ENCODE measurements around the gene ICAM4. TPM values are rescaled to one million over a fixed set of nuclear protein-coding genes. Genes with fewer than 3 reads are reported as not detected.

Gene ICAM4
- total and polyA plus RNA-seq, 2 donors (not counting 3 experiments of a cell fraction or from before 2014, with no cell fraction given) = 0.44 to 0.49 TPM

DNA sequence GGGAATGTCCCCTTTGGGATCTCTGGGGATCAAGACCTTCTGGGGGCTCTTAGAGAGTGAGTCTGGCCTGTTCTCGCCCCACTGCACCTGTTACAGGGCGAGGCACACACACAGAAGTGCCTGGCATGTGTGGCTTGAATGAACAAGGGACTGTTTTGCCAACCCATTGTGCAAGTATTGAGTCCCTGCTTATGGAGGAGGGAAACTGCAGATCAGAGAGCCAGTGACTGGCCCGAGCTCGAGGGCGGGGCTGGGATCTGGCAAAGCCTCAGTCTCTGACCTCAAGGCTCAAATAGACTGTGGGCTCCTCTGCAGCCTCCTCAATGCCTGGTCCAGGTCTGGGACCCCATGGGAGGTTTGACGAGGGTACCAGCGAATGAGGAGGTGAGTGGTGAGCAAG lies 41.0 kb downstream of the ICAM4 start:
- peaks cover 24% of the 10 kb centered on the region for H3K79me2 ChIP-seq (ENCODE audit: control insufficient read depth, insufficient read depth, low read length)
- DNase-seq (ENCODE audit: low read depth, low spot score) (no peak), FAIRE-seq (no peak)
- no peak overlapping the region for H3K4me2 ChIP-seq (ENCODE audit: insufficient read depth, low read length)
- POLR2A ChIA-PET = no interaction called here
- peaks cover 6% of the 10 kb centered on the region for H3K4me1 ChIP-seq (ENCODE audit: control insufficient read depth, extremely low read depth, insufficient read depth, low read length)
- H3K4me3 ChIP-seq (replicated peaks in 1 of 3; ENCODE audit: insufficient read depth in 1 of 3, low read depth in 1 of 3, low read length in 3 of 3) = no peak overlapping the region
- dilution Hi-C loops (cut with MboI; ENCODE audit: extremely low pct_ligation_motif_present, low sequenced_read_pairs) (no loop called here), intact Hi-C loops (cut with micrococcal nuclease) (no loop called here)
- CTCF ChIA-PET = interaction anchor here (1.5 kb wide), 1 partner anchor 58 kb away, joined by 3 read pairs; no protein-coding TSS in a partner anchor
- H3K36me3 ChIP-seq (ENCODE audit: control insufficient read depth in 2 of 2, extremely low read depth in 1 of 2, insufficient read depth in 2 of 2, low read length in 2 of 2) = peaks cover 9 to 39% of the 10 kb centered on the region in 2 experiments
- H4K20me1 ChIP-seq (replicated peaks; ENCODE audit: control insufficient read depth, extremely low read depth, insufficient read depth, low read length) = no peaks in the 10 kb centered on the region
- no peaks in the 10 kb centered on the region for H3K27me3 ChIP-seq (ENCODE audit: control insufficient read depth in 2 of 2, insufficient read depth in 2 of 2, low read length in 2 of 2)
- no peak overlapping the region for H3K27ac ChIP-seq (ENCODE audit: insufficient read depth, low read depth, low read length)
- no peak overlapping the region for H3K9ac ChIP-seq (replicated peaks; ENCODE audit: extremely low read depth, insufficient read depth, low read length)
- H2AFZ ChIP-seq (ENCODE audit: low read depth, low read length) = no peak overlapping the region
- no TSS peak for BruUV-seq (replicated peaks)
- no peaks in the 10 kb centered on the region for H3K9me1 ChIP-seq (replicated peaks; ENCODE audit: control insufficient read depth, extremely low read depth, insufficient read depth, low read length)
- H3K9me3 ChIP-seq (replicated peaks; ENCODE audit: control insufficient read depth, insufficient read depth, low read length) = no peaks in the 10 kb centered on the region
- TF ChIP-seq JUN (IDR thresholded peaks at IDR 0.05; ENCODE audit: borderline replicate concordance, insufficient read depth, insufficient read length, low read depth) = no peak
- no peak for TF ChIP-seq POLR2AphosphoS5 (IDR thresholded peaks at IDR 0.05; ENCODE audit: insufficient read depth, low read depth, low read length)
- no peak for TF ChIP-seq GATA2 (IDR thresholded peaks at IDR 0.05; ENCODE audit: insufficient read depth, insufficient read length, low read depth, low read length)
- no peak for TF ChIP-seq POLR2A (IDR thresholded peaks at IDR 0.05; ENCODE audit: low read depth, low read length)
- no peak for TF ChIP-seq MYC (IDR thresholded peaks at IDR 0.05; ENCODE audit: low read depth, low read length)
- TF ChIP-seq FOS (IDR thresholded peaks at IDR 0.05; ENCODE audit: borderline replicate concordance, insufficient read depth, low read length) = no peak
- TF ChIP-seq, protein P1, sequence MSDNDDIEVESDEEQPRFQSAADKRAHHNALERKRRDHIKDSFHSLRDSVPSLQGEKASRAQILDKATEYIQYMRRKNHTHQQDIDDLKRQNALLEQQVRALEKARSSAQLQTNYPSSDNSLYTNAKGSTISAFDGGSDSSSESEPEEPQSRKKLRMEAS (IDR thresholded peaks at IDR 0.05; ENCODE audit: insufficient read depth, insufficient read length) = no peak
- TF ChIP-seq, protein P2, sequence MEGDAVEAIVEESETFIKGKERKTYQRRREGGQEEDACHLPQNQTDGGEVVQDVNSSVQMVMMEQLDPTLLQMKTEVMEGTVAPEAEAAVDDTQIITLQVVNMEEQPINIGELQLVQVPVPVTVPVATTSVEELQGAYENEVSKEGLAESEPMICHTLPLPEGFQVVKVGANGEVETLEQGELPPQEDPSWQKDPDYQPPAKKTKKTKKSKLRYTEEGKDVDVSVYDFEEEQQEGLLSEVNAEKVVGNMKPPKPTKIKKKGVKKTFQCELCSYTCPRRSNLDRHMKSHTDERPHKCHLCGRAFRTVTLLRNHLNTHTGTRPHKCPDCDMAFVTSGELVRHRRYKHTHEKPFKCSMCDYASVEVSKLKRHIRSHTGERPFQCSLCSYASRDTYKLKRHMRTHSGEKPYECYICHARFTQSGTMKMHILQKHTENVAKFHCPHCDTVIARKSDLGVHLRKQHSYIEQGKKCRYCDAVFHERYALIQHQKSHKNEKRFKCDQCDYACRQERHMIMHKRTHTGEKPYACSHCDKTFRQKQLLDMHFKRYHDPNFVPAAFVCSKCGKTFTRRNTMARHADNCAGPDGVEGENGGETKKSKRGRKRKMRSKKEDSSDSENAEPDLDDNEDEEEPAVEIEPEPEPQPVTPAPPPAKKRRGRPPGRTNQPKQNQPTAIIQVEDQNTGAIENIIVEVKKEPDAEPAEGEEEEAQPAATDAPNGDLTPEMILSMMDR (IDR thresholded peaks at IDR 0.05; ENCODE audit: extremely low read depth in 1 of 2, insufficient read depth in 1 of 2, low read depth in 1 of 2, low read length in 2 of 2) = no peak
- TF ChIP-seq EZH2 (IDR thresholded peaks at IDR 0.05; ENCODE audit: borderline replicate concordance, low read depth, low read length, severe bottlenecking) = no peak
